Mammary epithelial cell (primary cell): ENCODE results near the gene TMEM106C.

Source experiments
- CTCF ChIP-seq, 2 donors: IDR thresholded peaks in 1 of 2; conservative IDR thresholded peaks in 1 of 2; 2 replicates each; pipeline ENCODE4 v1.5.1; 2011 to 2012; ENCODE audit warnings: inconsistent platforms in 2 of 2, low read length in 2 of 2, mild to moderate bottlenecking in 2 of 2, control low read depth in 1 of 2, low read depth in 1 of 2; ENCODE audit not compliant: insufficient read depth in 1 of 2; ENCODE audit errors: extremely low read depth in 1 of 2
- EZH2 ChIP-seq: IDR thresholded peaks from 2 replicates; pipeline ENCODE4 v1.6.1; 2012; ENCODE audit warnings: low read length, inconsistent platforms, borderline replicate concordance

GRCh38 chr12:47938093-47938492 lies 25.3 kb upstream of the TMEM106C start:
- TF ChIP-seq CTCF (conservative IDR thresholded peaks at IDR 0.05 in 1 of 2, IDR thresholded peaks at IDR 0.05 in 1 of 2; ENCODE audit: extremely low read depth in 1 of 2, insufficient read depth in 1 of 2, low read depth in 1 of 2, low read length in 2 of 2), result no peak
- TF ChIP-seq EZH2, result no peak
